Renal cortex interstitium (tissue), 11 donors: ENCODE results near the gene PIK3C3. TPM values are rescaled to one million over a fixed set of nuclear protein-coding genes. Genes with fewer than 3 reads are reported as not detected.
"Not testable (repeated sequence)": the region's sequence is repeated elsewhere in the genome, so short reads cannot be mapped to it uniquely, and the experiment has no call there.

ENCODE experiments used
- DNase-seq, 11 donors: peaks; one replicate each; pipeline ENCODE4 v3.0.0-alpha.2; 2013; ENCODE audit warnings: low read depth in 9 of 11, low spot score in 4 of 11; ENCODE audit errors: extremely low read depth in 1 of 11
- polyA plus RNA-seq, 3 donors: library from polyadenylated mRNA; unstranded; fragments of 120-200 nt; gene quantifications; one replicate each; pipeline ENCODE4 v1.2.1, GENCODE V29; 2013; ENCODE audit not compliant: insufficient read length in 3 of 3

The PIK3C3 gene
- polyA plus RNA-seq, 3 donors, result 65.2 to 83.2 (median 81.6) TPM

GRCh38 chr18:42094875-42095274 is 139.8 kb downstream of the PIK3C3 start:
- no peak for DNase-seq

GRCh38 chr18:42095732-42096377 is 140.8 kb downstream of the PIK3C3 start:
- no peak for DNase-seq

GRCh38 chr18:42100248-42100647 is 145.2 kb downstream of the PIK3C3 start:
- no peak for DNase-seq

- DNase-seq, result no peak
These were observed 145.9 kb downstream of the PIK3C3 start for GRCh38 chr18:42100911-42101310.

- DNase-seq, result no peak
These were observed 150.4 kb downstream of the PIK3C3 start for GRCh38 chr18:42105394-42105793.

GRCh38 chr18:42106784-42107183 is 151.8 kb downstream of the PIK3C3 start:
- DNase-seq, result no peak

GRCh38 chr18:42107287-42107686 is 152.3 kb downstream of the PIK3C3 start:
- DNase-seq, result no peak

- DNase-seq, result no peak
These were observed 152.8 kb downstream of the PIK3C3 start for GRCh38 chr18:42107691-42108450.

GRCh38 chr18:42112147-42112546 is 157.1 kb downstream of the PIK3C3 start:
- not testable (repeated sequence) for DNase-seq

- DNase-seq, result no peak
These were observed 157.8 kb downstream of the PIK3C3 start for GRCh38 chr18:42112657-42113420.

- no peak for DNase-seq
These were observed 158.6 kb downstream of the PIK3C3 start for GRCh38 chr18:42113529-42114191.

GRCh38 chr18:42114310-42114943 is 159.4 kb downstream of the PIK3C3 start:
- peak; percentile 71 to 90 (median 78) for DNase-seq

GRCh38 chr18:42126586-42126985 is 171.6 kb downstream of the PIK3C3 start:
- DNase-seq, result no peak

GRCh38 chr18:42131066-42131929 is 176.3 kb downstream of the PIK3C3 start:
- DNase-seq, result peak; percentile 29 to 85 (median 63)

GRCh38 chr18:42131930-42132244 is 176.9 kb downstream of the PIK3C3 start:
- no peak for DNase-seq
